GM21786 (cell line): ENCODE measurements around the gene ASGR1.

Experiments
- ATAC-seq: cut with Tn5 transposase; IDR thresholded peaks from one replicate; pipeline ENCODE4 v1.9.1; 2021; ENCODE audit not compliant: unreplicated experiment

The ASGR1 gene

GRCh38 chr17:7124923-7125322 is 54.2 kb downstream of the ASGR1 start:
- no peak for ATAC-seq

GRCh38 chr17:7123844-7124243 is 55.3 kb downstream of the ASGR1 start:
- no peak for ATAC-seq
